A172 (cell line): Measurements from ENCODE around the gene CRYBG3. TPM values are rescaled to one million over a fixed set of nuclear protein-coding genes. Genes with fewer than 3 reads are reported as not detected.
A peak's percentile ranks its signal among the peaks of the same experiment; 100 is the strongest.

Source experiments
- DNase-seq: peaks from one replicate; pipeline ENCODE4 v3.0.0-alpha.2; 2015; ENCODE audit warnings: low spot score
- total RNA-seq: library from RNA; depleted of rRNA; stranded (reverse); fragments of >200 nt; shearing (Covaris generic); gene quantifications from 2 replicates; pipeline ENCODE4 v1.2.3, GENCODE V29; 2014

CRYBG3 gene
- total RNA-seq, 1 experiment from 2014 or later, result 9.2 TPM

GRCh38 chr3:97838393-97838792 is 16.6 kb downstream of the CRYBG3 start:
- no peak for DNase-seq

DNA sequence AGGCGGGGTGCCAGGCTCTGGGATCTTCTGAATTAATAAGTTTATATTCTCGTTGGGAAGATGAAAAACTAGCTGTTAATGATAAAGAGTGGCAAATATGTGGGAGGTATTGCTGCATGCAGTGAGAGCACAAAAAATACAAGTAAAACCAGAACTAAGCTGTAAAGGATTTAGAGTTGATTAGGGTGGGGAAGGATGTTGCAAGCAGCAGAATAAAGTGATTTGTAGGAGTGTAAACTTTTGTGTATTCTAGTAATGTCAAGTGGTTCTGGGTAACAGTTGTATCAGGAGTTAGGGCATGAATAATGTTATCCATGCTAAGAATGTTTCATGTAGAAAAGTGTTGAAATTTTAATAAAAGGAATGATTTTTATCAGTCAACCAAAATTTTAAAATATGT is 18.1 kb downstream of the CRYBG3 start:
- DNase-seq, result no peak

GRCh38 chr3:97841304-97841703 is 19.5 kb downstream of the CRYBG3 start:
- no peak for DNase-seq

GRCh38 chr3:97841956-97842355 is 20.1 kb downstream of the CRYBG3 start:
- no peak for DNase-seq

DNA sequence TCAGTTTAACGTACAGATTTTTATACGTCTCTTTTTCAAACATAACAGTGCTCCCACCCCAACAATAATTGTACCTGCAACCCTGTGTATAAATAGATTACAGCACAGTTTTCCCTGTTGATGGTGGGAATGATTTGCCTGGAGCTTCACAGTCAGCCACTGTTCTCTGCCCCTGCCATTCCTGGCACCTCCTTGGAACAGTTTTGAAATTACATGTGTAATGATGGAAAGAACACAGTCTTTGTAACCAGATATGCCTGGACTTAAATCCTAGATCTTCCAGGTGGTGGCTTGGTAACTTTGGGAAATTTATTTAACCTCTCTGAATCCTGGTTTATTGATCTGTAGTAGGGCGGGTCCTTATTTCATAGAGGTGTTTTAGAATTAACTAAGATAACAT is 27.0 kb downstream of the CRYBG3 start:
- no peak for DNase-seq

DNA sequence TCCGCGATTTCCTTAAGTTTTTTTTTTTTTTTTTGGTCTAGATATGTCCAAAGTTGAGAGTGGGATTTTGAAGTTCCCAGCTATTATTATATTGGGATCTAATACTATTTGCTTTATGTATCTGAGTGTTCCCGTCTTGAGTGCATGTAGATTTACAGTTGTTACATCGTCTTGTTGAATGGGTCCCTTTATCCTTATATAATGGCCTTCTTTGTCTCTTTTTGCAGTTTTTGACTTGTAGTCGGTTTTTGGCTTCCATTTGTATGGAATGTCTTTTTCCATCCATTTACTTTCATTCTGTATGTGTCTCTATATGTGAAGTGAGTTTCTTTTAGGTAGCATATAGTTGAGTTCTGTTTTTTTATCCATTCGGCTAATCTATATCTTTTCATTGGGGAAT is 35.6 kb downstream of the CRYBG3 start:
- DNase-seq, result no peak

GRCh38 chr3:97860364-97860763 is 38.6 kb downstream of the CRYBG3 start:
- DNase-seq, result no peak

DNA sequence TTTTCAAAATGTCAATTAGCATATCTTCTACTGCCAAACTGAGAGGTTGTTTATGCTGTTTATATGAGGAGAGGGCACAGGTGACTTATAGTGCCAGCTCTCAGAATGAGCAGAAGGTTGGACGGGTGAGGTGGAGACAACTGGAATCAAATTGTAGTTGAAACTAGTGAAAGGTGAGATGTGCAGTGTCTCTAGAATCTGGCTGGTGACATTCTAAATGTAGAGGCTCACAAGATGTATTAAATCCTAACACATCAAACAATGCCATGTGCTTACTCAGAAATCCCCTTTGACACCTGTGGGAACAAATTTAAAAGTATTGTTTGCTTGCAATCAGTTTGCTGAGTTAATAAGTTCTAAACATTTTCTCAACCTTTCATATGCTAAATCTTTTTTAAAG is 40.8 kb downstream of the CRYBG3 start:
- no peak for DNase-seq

DNA sequence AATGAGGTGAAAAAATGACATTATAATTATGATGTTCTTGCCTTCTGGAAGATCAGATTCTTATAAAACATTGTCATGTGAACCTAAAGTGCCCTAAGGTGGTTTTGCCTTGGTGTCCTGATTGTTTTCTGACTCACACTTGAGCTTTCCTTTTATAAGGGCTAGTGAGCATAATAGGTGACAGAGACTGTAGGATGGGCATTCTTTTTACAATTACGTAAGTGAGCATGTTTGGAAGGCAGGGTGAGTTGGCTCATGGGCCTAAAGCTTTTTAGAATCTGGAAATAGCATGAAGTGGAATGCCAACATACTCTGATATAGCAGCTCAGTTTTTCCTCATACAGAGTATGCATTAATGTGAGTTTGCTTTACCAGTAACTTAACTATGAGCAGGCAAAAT is 41.2 kb downstream of the CRYBG3 start:
- DNase-seq, result peak; percentile 4

DNA sequence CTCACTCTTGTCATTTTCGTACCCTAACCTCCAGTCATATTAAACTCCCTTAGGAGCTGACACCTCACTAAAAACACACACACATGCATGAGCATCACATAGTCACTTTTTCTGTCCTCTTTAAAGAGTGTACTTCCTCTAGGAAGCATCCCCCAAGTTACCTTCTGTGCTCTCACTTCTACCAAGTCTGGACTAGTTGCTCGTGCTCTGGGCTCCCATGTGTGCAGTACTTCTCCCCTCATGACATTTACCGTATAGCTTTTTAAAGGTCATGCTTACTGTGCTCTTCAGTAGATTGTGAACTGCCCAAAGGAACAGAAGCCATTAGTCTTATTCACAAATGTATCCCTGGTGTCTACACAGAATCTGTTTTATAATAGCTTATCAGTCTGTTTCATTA is 42.0 kb downstream of the CRYBG3 start:
- DNase-seq, result no peak

DNA sequence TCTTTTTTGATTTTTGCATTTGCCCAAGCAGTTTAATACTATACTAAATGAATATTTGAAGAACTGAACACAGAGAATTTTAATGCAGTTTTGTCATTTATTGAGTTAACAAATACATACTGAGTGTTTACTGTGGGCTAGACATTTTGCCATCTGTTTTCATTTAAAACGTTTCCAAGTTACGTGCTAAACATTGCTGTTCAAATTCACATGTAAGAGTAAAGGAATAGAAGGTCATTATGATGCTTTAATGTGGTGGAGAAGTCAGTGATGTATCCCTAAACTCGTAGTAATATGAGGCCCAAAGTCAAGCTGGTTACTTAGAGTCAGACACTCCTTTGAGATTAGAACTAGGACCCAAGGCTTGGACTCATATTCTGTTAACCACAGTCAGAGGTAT is 49.4 kb downstream of the CRYBG3 start:
- no peak for DNase-seq

GRCh38 chr3:97871801-97872524 is 50.2 kb downstream of the CRYBG3 start:
- peak; percentile 86 for DNase-seq

DNA sequence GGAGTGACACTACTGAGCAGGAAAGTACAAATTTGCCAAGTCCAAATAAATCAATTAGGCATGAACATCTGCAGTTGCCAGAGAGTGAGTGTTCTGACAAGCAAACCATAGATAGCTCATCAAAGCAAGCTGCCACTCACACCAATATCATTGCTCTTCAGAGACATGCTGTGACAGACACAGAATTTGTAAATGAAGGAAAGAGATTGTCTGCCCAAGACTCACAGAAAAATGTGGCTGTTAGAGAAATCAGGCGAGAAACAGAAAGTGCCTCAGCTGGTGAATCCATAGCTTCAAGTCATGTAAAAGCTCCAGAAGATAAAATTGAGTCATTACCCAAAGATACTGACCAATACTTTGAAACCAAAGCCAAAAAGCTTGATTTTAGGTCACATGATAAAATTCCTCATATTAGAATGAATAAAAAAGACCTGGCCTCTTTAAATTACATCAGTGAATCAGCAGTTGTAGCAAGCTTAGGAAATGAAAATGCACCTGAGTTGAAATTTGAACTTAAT is 50.8 kb downstream of the CRYBG3 start:
- no peak for DNase-seq

DNA sequence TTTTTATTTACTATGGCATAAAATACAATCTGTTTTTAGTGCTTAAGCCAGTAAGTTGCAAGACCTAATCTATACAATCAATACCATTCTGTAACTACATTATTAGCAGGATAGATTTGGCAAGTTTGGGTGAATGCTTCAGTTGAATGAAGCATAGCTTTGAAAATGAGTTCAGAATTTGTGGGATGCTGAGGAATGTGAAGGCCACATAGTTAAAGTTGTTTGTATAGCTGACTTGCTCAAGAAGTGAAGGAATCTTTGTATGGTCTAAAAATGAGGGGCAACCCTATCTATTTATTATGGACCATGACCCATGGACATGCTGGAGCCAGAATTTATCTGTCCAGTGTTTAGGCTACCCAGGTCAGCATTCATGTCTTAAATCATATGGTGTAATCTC is 58.5 kb downstream of the CRYBG3 start:
- no peak for DNase-seq

DNA sequence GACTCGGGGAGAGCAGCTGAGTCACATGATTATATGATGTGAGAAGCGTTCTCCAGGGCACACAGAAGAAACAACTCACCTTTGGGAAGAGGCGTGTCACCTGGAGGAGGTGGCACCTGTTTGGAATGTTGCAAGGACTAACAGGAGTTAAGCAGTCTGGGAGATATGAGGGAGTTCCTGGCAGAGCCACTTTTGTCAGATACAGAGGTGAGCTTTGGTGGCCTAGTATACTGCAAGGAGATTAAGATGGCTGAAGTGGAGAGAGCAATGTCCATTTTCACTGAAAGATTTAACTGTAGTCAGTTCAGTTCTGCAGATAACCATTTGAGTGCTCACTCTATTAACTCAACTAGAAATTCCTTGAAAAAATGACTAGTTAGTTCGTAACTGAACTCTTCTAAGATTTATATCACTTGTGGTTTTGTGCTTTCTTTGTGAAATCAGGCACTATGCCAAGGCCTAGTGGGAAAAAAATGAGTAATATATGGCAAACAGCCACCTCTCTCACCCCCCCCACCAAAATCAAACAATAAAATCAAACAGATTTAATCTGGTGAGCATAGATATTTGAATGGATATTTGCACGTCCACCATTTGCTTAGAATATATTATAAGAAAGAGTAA is 61.3 kb downstream of the CRYBG3 start:
- peak; percentile 63 for DNase-seq

GRCh38 chr3:97883736-97884135 is 61.9 kb downstream of the CRYBG3 start:
- no peak for DNase-seq

GRCh38 chr3:97884586-97885123 is 62.8 kb downstream of the CRYBG3 start:
- DNase-seq, result no peak

GRCh38 chr3:97885931-97886824 is 64.4 kb downstream of the CRYBG3 start:
- DNase-seq, result no peak

GRCh38 chr3:97889814-97890213 is 68.0 kb downstream of the CRYBG3 start:
- no peak for DNase-seq

DNA sequence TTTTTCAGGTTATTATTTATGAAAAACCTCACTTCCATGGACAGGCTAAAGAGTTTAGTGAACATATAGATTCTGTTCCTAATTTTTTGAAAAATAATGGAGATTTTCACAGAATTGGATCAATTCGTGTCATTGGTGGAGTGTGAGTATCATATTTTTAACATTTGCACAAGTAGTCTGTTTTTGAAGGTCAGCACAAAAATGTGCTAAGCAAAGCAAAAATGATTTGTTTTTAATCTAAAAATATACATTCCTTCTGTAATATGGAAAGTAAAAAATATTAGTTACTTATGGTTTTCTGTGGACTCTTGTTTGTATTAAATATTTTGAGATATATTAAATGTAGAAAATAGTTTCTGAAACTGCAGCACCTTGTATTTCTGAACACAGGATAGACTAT is 71.0 kb downstream of the CRYBG3 start:
- DNase-seq, result no peak

DNA sequence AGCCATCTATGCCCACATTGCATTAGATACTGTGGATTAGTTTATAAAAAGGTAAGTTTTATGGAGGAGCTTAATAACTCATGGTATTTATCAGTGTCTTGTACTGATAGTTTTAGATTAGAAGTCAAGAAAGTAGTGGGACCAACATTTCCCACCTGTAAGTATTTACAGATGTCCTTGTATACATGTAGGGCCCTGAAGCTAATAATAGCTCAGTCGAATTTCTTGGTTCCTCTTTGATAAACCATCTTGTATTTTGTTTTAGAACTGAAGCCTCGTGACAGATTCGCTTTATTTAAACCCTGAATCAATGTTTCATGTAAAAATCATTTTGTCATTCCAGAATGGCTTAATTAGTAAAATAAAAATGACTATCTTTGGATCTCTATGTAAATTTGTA is 73.4 kb downstream of the CRYBG3 start:
- no peak for DNase-seq

DNA sequence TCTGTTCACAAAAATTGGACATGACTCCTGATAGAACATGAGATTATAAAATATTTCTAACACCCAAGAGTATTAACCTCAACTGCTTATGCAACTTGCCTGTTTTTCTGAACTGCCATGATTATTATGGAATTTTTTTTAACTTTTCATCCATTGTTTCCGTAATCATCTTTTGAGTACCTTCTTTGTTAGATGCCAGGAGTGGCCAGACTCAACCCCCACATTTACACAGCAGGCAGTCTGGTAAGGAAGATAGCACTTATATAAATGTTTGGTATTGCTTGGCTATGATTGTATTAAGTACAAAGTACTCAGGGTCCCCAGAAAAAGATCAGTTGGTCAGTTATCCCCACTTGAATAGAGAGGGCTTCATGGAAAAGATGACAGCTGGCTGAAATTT is 74.3 kb downstream of the CRYBG3 start:
- no peak for DNase-seq
